Aorta (tissue), 5 donors: ENCODE measurements around the gene PHF5A. TPM values are rescaled to one million over a fixed set of nuclear protein-coding genes. Genes with fewer than 3 reads are reported as not detected.
A peak's percentile ranks its signal among the peaks of the same experiment; 100 is the strongest.

Experiments used
- ATAC-seq: fragments of 200-7000 bp; cut with Tn5 transposase; one replicate; pipeline ENCODE4 v1.9.1; 2022; ENCODE audit warnings: moderate library complexity; ENCODE audit not compliant: low FRiP score
- DNase-seq, 2 donors: peaks; one replicate each; pipeline ENCODE4 v3.0.0-alpha.2; 2020
- H3K27ac ChIP-seq, 2 donors: one replicate each; pipeline ENCODE4 v1.5.1; 2013; ENCODE audit warnings: low read length in 2 of 2, mild to moderate bottlenecking in 2 of 2, moderate library complexity in 2 of 2, control low read depth in 1 of 2, inconsistent platforms in 1 of 2, low read depth in 1 of 2
- H3K27me3 ChIP-seq, 2 donors: one replicate each; pipeline ENCODE4 v1.6.1; 2013; ENCODE audit warnings: control low read depth in 1 of 2, low read length in 1 of 2, mild to moderate bottlenecking in 1 of 2, moderate library complexity in 1 of 2; ENCODE audit not compliant: insufficient read depth in 2 of 2, control insufficient read depth in 1 of 2
- H3K36me3 ChIP-seq, 2 donors: one replicate each; pipeline ENCODE4 v1.6.1; 2013; ENCODE audit warnings: control low read depth in 1 of 2, low read length in 1 of 2, mild to moderate bottlenecking in 1 of 2; ENCODE audit not compliant: insufficient read depth in 2 of 2, control insufficient read depth in 1 of 2
- H3K4me1 ChIP-seq, 2 donors: one replicate each; pipeline ENCODE4 v1.6.1; 2013; ENCODE audit warnings: low read length in 2 of 2, control low read depth in 1 of 2, mild to moderate bottlenecking in 1 of 2, moderate library complexity in 1 of 2; ENCODE audit not compliant: insufficient read depth in 2 of 2, control insufficient read depth in 1 of 2
- H3K4me3 ChIP-seq, 2 donors: one replicate each; pipeline ENCODE4 v1.5.1; 2013; ENCODE audit warnings: low read length in 2 of 2, control low read depth in 1 of 2, mild to moderate bottlenecking in 1 of 2
- H3K9me3 ChIP-seq: one replicate; pipeline ENCODE4 v1.6.1; 2013; ENCODE audit warnings: mild to moderate bottlenecking, low read length; ENCODE audit not compliant: control insufficient read depth
- WGBS, 2 donors: extraction: QIAGEN DNeasy Blood & Tissue Kit; methylation state at CpG; one replicate each; pipeline ENCODE4 v1.1.7; 2013; 5-methylcytosine and 5-hydroxymethylcytosine counted together
- intact Hi-C, 2 donors: fragments of 100-400 bp; cut with DNase I; formaldehyde crosslinking; loops; one replicate each; pipeline versions ENCODE4 v1.14.2 to v1.15.0; 2022
- polyA plus RNA-seq, 2 donors: library from polyadenylated mRNA; stranded (reverse); fragments of 200-250 nt; gene quantifications; one replicate each; pipeline ENCODE4 v1.2.3, GENCODE V29; 2013
- total RNA-seq, 2 donors: library from RNA; stranded (reverse); fragmentation: NEBNext Ultra II Directional; extraction: Animal tissue kit (Norgen Biotek cat#: 25700); gene quantifications; one replicate each; pipeline ENCODE4 v1.2.1, GENCODE V29; 2021
- donor health status: healthy with polysubstance abuse.
- donor health status: Bipolar disorder and iron deficiency.
- donor health status: DM: no; HTN: no; CAD: no.
- donor health status: DM: no; HTN: no; CAD: no.
- donor health status: DM: yes; HTN: yes; CAD: no.

The PHF5A gene
- total and polyA plus RNA-seq, 4 donors: 22.5 to 43.1 (median 28.4) TPM

DNA sequence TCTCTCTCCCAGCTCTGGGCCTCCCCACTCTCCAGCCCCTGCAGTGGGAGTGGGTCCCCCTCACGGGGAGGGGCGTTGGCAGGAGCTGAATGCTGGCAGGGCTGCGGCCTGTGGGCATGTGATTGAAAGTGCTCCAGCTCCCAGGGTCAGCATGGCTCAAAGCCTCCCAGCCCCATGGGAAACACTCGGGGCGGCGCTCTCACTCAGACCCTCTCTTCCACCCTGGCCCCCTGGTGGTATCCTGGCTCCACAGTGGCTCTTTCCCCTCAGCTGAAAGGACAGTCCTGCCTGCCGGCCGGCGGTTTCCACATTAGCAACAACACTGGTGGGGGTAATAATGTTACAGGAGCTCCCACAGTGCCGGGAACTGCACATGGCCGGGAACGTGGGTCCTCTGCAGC, 40.3 kb upstream of the PHF5A start:
- no peaks in the 10 kb centered on the region for H3K9me3 ChIP-seq
- H3K4me1 ChIP-seq: no peaks in the 10 kb centered on the region
- WGBS, 2 donors: 9 to 11% methylated on average over 12 of the region's 12 CpGs
- ATAC-seq (peak; percentile 12), DNase-seq (no peak)
- H3K4me3 ChIP-seq: no peak overlapping the region
- no peaks in the 10 kb centered on the region for H3K36me3 ChIP-seq
- H3K27me3 ChIP-seq: no peaks in the 10 kb centered on the region
- intact Hi-C loops: no loop called here
- H3K27ac ChIP-seq: peak overlapping the region in 1 of 2 donors; percentile 13

DNA sequence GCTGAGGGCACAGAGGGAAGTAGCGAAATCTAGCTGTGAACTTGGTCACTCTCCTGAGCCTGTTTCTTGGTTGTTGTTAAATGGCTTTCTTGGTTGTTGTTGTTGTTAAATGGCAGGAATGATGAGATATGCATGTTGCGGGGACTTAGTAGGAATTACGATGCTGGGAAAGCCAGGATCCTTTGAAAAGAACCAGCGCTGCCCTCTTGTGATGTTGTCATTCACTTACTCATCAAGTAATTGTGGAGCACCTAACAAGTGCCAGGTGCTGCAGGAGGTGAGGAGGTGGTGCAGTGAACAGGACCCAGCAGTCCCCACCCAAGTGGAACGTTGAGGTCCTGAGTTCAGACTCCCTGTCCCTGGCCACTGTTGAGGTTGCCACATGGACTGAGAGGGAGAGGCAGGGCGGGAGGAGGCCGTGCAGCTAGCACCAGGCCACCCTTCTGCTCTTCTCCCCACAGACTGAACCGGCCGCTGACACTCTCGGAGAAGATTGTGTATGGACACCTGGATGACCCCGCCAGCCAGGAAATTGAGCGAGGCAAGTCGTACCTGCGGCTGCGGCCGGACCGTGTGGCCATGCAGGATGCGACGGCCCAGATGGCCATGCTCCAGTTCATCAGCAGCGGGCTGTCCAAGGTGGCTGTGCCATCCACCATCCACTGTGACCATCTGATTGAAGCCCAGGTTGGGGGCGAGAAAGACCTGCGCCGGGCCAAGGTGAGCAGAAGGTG, 39.0 kb upstream of the PHF5A start:
- no peaks in the 10 kb centered on the region for H3K36me3 ChIP-seq
- H3K9me3 ChIP-seq: no peaks in the 10 kb centered on the region
- DNase-seq: no peak
- WGBS, 2 donors: 82 to 84% methylated on average over 23 of the region's 23 CpGs
- no peaks in the 10 kb centered on the region for H3K27me3 ChIP-seq
- H3K4me1 ChIP-seq: no peaks in the 10 kb centered on the region
- no peak for ATAC-seq
- no peak overlapping the region for H3K27ac ChIP-seq
- no peak overlapping the region for H3K4me3 ChIP-seq
- intact Hi-C loops: no loop called here

DNA sequence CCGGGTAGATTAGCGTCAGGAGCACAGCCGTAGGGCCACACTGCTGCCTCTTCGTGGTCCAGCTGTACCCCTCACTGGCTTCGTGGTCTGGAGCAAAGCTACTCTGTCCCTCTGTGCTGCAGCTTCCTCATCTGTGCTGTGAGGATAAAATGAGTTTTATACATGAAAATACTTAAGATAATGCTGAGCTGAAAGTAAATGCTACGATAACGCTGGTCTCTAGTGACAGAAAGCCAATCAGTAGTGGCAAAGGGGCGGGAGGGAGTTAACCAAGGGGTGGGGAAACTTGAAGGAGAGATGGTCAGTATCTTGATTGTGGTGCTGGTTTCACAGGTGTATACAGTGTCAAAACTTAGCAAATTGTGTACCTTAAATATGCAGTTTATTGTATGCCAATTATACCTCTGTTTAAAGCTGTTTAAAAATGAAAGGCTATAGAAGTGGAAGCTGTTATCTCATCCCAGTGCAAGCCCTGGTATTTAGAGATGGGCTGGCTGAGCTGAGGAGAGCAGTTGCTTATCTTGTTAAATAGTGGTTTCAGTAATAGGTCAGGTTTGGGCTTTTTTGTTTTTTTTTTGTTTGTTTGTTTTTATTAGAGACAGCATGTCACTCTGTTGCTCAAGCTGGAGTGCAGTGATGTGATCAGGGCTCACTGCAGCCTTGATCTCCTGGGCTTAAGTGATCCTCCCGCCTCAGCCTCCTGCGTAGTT, 37.2 kb upstream of the PHF5A start:
- H3K4me1 ChIP-seq: no peaks in the 10 kb centered on the region
- 86 to 90% methylated on average over 10 of the region's 10 CpGs for WGBS, 2 donors
- H3K27me3 ChIP-seq: no peaks in the 10 kb centered on the region
- intact Hi-C loops: loop anchor here in 1 of 2 donors (2.0 kb wide), 1 partner anchor 23 kb away; no protein-coding TSS in a partner anchor
- no peak overlapping the region for H3K27ac ChIP-seq
- ATAC-seq (no peak), DNase-seq (no peak)
- H3K36me3 ChIP-seq: no peaks in the 10 kb centered on the region
- H3K9me3 ChIP-seq: no peaks in the 10 kb centered on the region
- no peak overlapping the region for H3K4me3 ChIP-seq

DNA sequence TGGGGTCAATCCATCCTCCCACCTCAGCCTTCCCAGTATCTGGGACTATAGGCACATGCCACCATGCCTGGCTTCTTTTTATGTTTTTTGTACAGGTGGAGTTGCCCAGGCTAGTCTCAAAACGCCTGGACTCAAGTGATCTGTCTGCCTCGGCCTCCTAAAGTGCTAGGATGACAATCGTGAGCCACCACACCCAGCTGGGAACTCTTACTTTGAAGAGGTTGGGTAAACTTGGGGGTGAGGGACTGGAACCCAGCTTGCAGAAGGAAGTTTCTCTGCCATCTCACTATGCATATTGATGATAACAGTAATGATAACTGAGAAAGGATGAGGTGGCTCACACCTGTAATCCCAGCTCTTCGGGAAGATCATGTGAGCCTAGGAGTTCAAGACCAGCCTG, 36.3 kb upstream of the PHF5A start:
- no peak overlapping the region for H3K27ac ChIP-seq
- no peak overlapping the region for H3K4me3 ChIP-seq
- H3K36me3 ChIP-seq: peaks cover 0 to 2% of the 10 kb centered on the region in 2 donors
- H3K27me3 ChIP-seq: no peaks in the 10 kb centered on the region
- no peaks in the 10 kb centered on the region for H3K9me3 ChIP-seq
- no peak for ATAC-seq
- WGBS, 2 donors: 62 to 69% methylated on average over 4 of the region's 4 CpGs
- intact Hi-C loops: loop anchor here in 1 of 2 donors (2.0 kb wide), 1 partner anchor 22 kb away; no protein-coding TSS in a partner anchor
- DNase-seq: no peak
- H3K4me1 ChIP-seq: no peaks in the 10 kb centered on the region

DNA sequence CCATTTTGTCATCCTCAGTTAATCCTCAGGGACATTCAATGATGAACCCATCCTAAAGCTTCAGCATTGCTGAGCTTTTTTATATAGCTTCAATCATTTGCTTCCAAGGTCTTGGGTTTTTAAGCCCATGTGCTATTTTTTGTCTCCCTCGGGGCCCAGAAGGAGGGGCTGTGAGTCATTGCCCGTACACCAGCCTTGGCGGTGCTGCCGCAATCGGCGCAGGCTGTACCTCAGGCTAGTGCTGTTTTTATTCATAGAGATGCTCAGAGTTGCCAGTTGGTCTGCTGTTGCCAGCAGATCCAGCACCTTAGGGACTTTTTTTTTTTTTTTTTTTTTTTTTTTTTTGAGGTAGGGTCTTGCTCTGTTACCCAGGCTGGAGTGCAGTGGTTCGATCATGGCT, 35.9 kb upstream of the PHF5A start:
- intact Hi-C loops: loop anchor here in 1 of 2 donors (2.0 kb wide), 1 partner anchor 22 kb away; no protein-coding TSS in a partner anchor
- ATAC-seq: peak; percentile 84
- Histone ChIP-seq H3K27me3 (no peaks in the 10 kb centered on the region), H3K4me3 (no peak overlapping the region), H3K4me1 (no peaks in the 10 kb centered on the region), H3K36me3 (peaks cover 0 to 5% of the 10 kb centered on the region in 2 donors), H3K27ac (no peak overlapping the region), H3K9me3 (no peaks in the 10 kb centered on the region)
- WGBS, 2 donors: 9 to 10% methylated on average over 7 of the region's 7 CpGs
- peak; percentile 81 to 92 for DNase-seq

DNA sequence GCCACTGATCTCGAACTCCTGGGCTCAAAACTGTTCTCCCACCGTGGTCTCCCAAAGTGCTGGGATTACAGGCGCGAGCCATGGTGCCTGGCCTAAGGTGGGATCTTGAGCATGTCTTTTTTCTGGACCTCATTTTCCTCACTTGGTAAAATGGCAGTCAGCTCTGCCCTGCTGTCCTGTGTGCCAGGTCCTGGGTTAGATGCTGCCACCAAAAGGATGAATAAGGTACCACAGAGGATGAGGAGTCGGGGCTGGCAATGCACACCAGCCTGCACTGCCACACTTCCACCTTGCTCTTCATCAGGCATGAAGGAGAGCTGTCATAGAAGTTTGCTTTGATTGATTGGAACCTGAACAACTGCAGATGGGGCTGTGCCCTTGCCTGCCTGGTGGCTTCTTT, 32.7 kb upstream of the PHF5A start:
- DNase-seq (no peak), ATAC-seq (no peak)
- Histone ChIP-seq H3K27ac (no peak overlapping the region), H3K9me3 (no peaks in the 10 kb centered on the region), H3K4me3 (no peak overlapping the region), H3K36me3 (peaks cover 0 to 5% of the 10 kb centered on the region in 2 donors), H3K27me3 (no peaks in the 10 kb centered on the region), H3K4me1 (no peaks in the 10 kb centered on the region)
- 90 to 91% methylated on average over 5 of the region's 5 CpGs for WGBS, 2 donors
- intact Hi-C loops: no loop called here

DNA sequence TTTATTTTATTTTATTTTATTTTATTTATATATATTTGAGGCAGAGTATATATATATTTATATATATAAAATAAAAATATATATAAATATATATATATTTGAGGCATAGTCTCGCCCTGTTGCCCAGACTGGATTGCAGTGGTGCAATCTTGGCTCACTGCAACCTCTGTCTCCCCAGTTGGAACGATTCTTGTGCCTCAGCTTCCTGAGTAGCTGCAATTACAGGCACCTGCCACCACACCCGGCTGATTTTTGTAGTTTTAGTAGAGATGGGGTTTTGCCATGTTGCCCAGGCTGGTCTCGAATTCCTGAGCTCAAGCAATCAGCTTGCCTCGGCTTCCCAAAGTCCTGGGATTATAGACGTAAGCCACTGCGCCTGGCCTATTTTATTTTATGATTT, 31.8 kb upstream of the PHF5A start:
- Histone ChIP-seq H3K4me1 (no peaks in the 10 kb centered on the region), H3K36me3 (peaks cover 0 to 5% of the 10 kb centered on the region in 2 donors)
- WGBS, 2 donors: 84 to 88% methylated on average over 7 of the region's 7 CpGs

DNA sequence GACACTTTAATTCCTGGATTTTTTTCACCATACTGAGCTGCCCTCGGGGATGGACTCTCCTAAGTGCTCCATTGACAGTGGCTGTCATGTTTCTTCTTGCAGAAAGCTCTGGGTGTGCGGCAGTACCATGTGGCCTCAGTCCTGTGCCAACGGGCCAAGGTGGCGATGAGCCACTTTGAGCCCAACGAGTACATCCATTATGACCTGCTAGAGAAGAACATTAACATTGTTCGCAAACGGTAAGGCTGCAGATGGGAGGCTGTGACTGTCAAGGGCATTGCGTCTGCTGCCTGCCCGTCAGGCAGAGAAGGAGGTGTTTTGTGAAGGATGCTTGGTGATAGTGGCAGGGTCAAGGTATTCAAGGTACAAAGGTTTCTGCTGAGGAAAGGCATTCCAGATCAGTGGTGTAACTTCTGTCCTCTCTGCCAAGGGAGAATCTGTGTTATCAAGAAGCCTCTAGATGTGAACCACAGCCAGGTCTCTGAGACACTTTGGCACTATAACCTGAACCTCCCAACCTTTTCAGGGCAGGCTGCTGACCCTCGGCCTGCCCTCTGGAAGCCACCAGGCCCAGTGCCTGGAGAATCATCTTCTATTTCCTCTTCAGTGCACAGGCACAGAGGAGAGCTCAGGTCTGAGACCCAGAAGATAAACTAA, 31.3 kb upstream of the PHF5A start:
- no peak for DNase-seq
- H3K27me3 ChIP-seq: no peaks in the 10 kb centered on the region
- H3K36me3 ChIP-seq: peaks cover 0 to 5% of the 10 kb centered on the region in 2 donors
- H3K4me1 ChIP-seq: no peaks in the 10 kb centered on the region
- WGBS, 2 donors: 86% methylated on average over 10 of the region's 10 CpGs
- H3K9me3 ChIP-seq: no peaks in the 10 kb centered on the region
- H3K27ac ChIP-seq: no peak overlapping the region
- ATAC-seq: no peak
- intact Hi-C loops: no loop called here
- H3K4me3 ChIP-seq: no peak overlapping the region

More for the DNA sequence above, 31.8 kb upstream of the PHF5A start:
- no peaks in the 10 kb centered on the region for H3K9me3 ChIP-seq
- no peak overlapping the region for H3K4me3 ChIP-seq
- ATAC-seq (no peak), DNase-seq (no peak)
- H3K27me3 ChIP-seq: no peaks in the 10 kb centered on the region
- no peak overlapping the region for H3K27ac ChIP-seq
- intact Hi-C loops: no loop called here
